Activated CD4-positive, alpha-beta T cell treated with anti-CD3 and anti-CD28 coated beads, Interleukin-2, amount 50 U/mL, for 1 hour (primary cell): ENCODE data around the gene KCNMB2.
"Not testable (repeated sequence)": the region's sequence is repeated elsewhere in the genome, so short reads cannot be mapped to it uniquely, and the experiment has no call there.

Experiments used
- DNase-seq: peaks from one replicate; pipeline ENCODE4 v3.0.0-alpha.2; 2020

Gene KCNMB2

DNA sequence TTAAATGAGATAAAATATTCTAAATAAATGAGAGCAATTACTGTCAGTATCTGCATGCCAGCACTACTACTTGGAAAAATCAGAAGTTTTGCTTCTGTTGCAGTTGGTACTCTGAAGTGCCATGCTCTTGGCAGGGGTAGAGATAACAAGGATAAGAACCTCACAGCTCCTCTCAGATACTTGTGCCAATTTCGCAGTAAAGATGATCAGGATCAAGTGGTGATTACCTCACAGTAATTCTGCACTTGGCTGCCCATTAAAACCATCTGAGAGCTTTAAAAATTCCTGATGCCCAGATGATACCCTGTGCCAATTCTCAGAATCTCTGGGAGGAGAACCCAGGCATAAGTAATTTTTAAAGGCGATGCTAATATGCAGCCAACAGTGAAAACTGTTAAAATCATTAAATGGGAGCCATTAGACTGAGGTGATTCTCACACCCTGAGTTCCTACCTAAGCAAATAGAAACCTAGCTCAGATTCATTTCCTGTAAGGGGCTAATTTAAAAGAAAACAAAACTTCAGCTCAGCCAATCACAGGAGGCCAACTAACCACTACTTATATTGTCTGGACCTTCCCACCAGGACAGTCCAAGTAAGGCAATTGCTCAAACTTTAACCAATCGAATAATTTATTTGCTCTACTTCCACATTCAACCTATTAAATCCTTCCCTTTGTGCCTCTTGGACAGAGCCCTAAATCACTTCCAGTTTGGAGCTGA lies 171.2 kb downstream of the KCNMB2 start:
- DNase-seq, result no peak

GRCh38 chr3:178709051-178709450 lies 172.8 kb downstream of the KCNMB2 start:
- DNase-seq, result no peak

DNA sequence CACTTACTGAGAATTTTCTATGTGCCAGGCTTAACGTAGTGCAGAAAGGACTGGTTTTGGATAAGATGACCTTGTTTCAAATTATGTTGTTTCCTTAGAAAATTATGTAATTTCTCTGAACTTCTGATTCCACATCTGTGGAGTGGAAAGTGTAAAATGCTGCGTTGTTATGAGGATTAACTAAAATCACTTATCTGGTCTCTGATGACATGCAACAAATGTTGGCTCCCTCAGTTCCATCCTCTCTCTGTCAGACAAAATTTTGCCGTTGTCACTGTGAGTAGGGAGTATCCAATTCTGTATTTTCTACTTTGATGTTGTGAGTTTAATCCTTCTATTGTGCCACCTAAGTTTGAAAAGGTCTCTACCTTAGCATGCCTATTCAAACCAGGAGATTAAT lies 175.5 kb downstream of the KCNMB2 start:
- no peak for DNase-seq

GRCh38 chr3:178712247-178712646 lies 176.0 kb downstream of the KCNMB2 start:
- no peak for DNase-seq

GRCh38 chr3:178714925-178715832 lies 178.9 kb downstream of the KCNMB2 start:
- no peak for DNase-seq

GRCh38 chr3:178718995-178719635 lies 182.9 kb downstream of the KCNMB2 start:
- DNase-seq, result no peak

DNA sequence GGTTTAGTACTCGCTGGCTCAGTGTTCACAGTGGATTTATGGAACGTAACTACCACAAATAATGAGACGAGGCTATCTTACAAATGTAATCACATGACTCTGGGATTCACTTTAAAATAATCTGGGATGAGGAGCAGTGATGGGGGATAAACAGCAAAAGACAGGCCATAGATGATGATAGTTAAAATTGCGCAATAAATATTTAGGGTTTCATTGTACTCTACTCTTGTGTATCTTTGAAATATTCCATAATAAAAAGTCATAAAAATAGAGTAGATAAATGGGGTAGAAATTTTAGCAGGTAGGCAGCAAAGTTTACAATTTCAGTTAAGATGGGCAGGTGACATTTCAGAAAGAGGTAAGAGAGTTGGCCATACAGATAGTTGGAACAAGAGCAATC lies 196.6 kb downstream of the KCNMB2 start:
- no peak for DNase-seq

DNA sequence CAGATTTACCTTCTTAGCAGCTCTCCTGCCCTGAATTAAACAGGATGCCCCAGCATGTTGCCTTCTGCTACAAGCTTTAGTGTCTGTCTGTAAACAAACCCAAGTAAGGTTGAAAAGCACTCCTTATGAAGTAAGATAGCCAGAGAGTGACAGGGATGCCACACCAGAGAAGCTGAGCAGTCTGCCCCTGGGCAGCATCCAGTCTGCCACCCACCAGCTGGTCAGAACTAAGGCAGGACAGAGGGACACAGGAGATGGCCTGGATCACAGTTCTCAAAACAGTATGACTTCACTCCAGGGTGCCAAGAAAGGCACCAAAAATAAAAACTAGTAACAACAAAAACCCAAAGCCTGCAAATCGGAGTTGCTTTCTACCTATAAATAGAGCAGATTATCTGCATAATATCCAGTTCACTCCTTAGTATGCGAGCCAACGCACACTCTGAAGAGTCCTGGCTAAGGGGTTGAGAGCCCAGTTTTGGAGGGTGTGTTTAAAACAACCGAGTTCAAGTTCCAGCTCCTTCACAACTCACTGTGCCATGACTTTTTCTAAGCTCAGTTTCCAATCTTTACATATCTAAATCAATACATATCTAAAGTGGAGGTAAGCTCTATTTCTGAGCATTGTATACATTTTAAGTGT lies 198.9 kb downstream of the KCNMB2 start:
- DNase-seq, result no peak

- no peak for DNase-seq
Measured at GRCh38 chr3:178736300-178736699, 200.1 kb downstream of the KCNMB2 start.

DNA sequence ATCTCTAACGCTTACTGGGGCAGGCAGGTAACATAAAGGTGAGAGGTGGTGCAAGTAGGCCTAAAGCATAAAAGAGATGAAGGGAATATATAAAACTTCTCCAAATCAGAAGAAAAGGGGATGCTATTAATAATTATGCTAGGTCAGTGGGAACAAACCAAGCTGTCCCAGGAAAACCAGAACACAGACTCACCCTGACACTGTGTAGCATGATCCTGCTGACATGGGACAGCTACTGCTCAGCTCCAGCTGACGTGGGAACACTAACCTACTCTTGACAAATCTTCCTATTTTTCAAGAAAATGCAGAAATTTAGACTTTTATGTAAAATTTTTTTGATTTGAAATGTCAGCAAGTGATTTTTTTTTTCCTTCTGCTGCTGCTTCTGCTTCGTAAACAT lies 203.5 kb downstream of the KCNMB2 start:
- DNase-seq, result no peak

DNA sequence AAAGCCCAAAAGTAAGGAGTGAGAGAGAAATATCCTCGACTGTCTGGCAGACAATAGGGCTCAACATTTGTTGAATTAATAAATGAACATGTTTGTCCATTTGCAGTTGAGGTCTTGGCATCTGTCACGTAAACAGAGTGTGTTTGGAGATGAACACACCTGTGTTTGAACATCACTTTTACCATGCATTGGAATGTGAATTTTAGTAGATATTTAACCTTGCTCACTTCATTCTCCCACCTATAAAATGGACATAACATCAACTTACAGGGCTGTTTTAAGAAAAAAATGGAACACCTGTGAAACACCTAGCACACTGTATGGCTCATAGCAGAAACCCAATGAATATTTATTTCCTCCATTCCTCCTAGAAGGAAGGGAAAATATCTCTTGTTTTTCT lies 204.8 kb downstream of the KCNMB2 start:
- DNase-seq, result no peak

DNA sequence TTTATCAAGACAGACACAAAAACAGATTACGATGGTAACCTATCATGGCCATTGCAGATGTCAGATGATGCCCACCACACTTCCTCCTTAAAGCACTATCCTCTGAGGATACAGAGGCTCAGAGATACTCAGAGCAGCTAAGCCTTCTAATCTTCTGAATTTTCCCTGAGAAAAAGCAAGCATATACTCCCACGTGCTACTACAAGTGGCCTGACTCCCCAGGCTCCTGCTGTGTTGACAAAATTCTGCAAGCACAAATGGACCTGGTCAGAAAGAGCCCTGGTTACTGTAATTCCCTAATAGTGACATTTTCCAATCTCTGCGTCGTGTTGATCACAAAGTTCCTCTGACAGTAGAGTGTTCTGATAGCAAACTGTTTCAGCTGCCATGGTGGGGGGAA lies 207.1 kb downstream of the KCNMB2 start:
- DNase-seq, result no peak

- DNase-seq, result not testable (repeated sequence)
Measured at GRCh38 chr3:178745861-178746655, 209.8 kb downstream of the KCNMB2 start.

GRCh38 chr3:178748874-178749273 lies 212.6 kb downstream of the KCNMB2 start:
- DNase-seq, result no peak

- DNase-seq, result no peak
Measured at GRCh38 chr3:178749471-178749870, 213.2 kb downstream of the KCNMB2 start.

DNA sequence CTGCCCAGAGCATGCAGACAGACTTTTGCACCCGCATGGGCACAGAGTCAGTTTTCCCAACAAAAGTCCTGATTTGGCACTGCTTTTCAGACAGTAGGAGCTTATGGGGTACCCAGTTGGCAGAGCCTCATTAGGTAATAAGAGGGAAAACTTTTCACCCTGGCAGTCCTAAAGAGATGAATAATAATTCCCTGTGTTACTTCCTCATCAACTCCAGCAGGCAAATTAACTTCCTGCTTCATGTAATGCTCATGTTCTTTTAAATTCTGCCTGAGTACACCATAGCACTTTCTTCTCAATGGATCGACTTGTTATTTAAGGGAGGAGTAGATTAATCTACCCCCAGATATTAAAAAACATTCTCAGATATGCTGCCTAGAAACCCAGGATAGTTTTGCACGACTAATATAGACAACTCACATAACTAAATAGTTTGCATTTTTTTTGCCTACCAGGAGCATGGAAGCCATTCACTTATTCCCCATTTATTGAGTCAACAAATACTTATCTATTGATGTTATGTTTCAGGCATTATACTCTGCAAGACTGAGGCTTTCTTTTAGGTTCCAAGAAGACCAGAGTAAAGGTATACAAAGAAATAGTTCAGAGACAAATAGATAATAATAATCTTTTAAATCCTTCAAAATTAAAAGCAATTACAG lies 214.5 kb downstream of the KCNMB2 start:
- no peak for DNase-seq

GRCh38 chr3:178752843-178753242 lies 216.6 kb downstream of the KCNMB2 start:
- DNase-seq, result no peak

GRCh38 chr3:178754852-178755510 lies 218.7 kb downstream of the KCNMB2 start:
- no peak for DNase-seq

GRCh38 chr3:178761024-178761423 lies 224.8 kb downstream of the KCNMB2 start:
- DNase-seq, result no peak

DNA sequence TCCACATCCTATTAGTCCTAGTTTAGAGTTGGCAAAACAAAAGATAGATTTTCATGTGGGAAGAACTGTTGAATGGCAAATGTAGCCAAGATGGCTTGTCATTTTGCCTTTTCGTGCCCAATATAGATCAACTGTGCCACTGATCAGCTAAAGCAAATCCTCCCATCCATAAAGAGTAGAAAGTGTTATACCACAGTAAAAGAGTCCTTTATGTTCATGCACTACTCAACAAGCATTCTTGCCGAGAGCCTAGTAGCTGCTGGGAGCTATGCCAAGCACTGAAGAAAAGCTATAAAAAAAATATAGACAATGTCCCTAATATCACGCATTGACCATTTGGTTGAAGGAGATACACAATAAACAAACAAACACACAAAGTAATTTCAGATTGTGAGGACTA lies 225.2 kb downstream of the KCNMB2 start:
- DNase-seq, result no peak

DNA sequence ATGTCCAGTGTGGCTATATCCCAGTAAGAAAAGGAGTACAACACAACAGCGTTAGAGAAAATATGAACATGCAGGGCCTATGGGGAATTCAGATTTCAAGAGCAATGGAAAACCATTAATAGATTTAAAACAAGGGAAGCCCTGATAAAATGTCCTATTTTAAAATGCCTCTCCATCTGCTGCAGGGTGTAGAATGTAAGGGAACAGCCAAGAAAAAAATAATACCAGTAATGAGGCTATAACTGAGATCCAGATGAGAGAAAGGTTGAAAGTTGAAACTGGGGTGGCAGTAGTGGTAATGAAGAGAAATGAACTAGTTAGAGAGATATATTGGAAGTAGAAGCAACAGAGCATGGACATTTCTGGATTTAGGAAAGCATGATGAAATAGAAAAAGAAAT lies 226.1 kb downstream of the KCNMB2 start:
- DNase-seq, result no peak
